ENCODE measurements around the gene SLC27A4.

SLC27A4 gene

GRCh38 chr9:128371630-128372117, 31.3 kb downstream of the SLC27A4 start:
- no peak for TF ChIP-seq CTCF (IDR thresholded peaks at IDR 0.05; ENCODE audit: low read depth, low read length)
- H3K4me3 ChIP-seq (replicated peaks in 1 of 2; ENCODE audit: low read depth in 2 of 2, low read length in 2 of 2) = peak overlapping the region; percentile 82 to 97
- DNase-seq (ENCODE audit: low read depth in 2 of 2) = peak in 1 of 2 donors; percentile 24

- DNase-seq (ENCODE audit: low read depth in 2 of 2) = no peak
- peak overlapping the region; percentile 82 to 97 for H3K4me3 ChIP-seq (replicated peaks in 1 of 2; ENCODE audit: low read depth in 2 of 2, low read length in 2 of 2)
- no peak for TF ChIP-seq CTCF (IDR thresholded peaks at IDR 0.05; ENCODE audit: low read depth, low read length)
Observed at GRCh38 chr9:128372188-128372641, 31.9 kb downstream of the SLC27A4 start.

- TF ChIP-seq CTCF (IDR thresholded peaks at IDR 0.05; ENCODE audit: low read depth, low read length) = no peak
- DNase-seq (ENCODE audit: low read depth in 2 of 2) = peak in 1 of 2 donors; percentile 45
Observed at GRCh38 chr9:128372784-128373183, 32.5 kb downstream of the SLC27A4 start.

GRCh38 chr9:128374221-128374675, 33.9 kb downstream of the SLC27A4 start:
- no peak overlapping the region for H3K4me3 ChIP-seq (replicated peaks in 1 of 2; ENCODE audit: low read depth in 2 of 2, low read length in 2 of 2)
- no peak for DNase-seq (ENCODE audit: low read depth in 2 of 2)
- TF ChIP-seq CTCF (IDR thresholded peaks at IDR 0.05; ENCODE audit: low read depth, low read length) = no peak

More at GRCh38 chr9:128372784-128373183, 32.5 kb downstream of the SLC27A4 start:
- no peak overlapping the region for H3K4me3 ChIP-seq (replicated peaks in 1 of 2; ENCODE audit: low read depth in 2 of 2, low read length in 2 of 2)

- H3K4me3 ChIP-seq (replicated peaks in 1 of 2; ENCODE audit: low read depth in 2 of 2, low read length in 2 of 2) = no peak overlapping the region
- TF ChIP-seq CTCF (IDR thresholded peaks at IDR 0.05; ENCODE audit: low read depth, low read length) = no peak
Observed at GRCh38 chr9:128375865-128376264, 35.5 kb downstream of the SLC27A4 start.

GRCh38 chr9:128382261-128382660, 41.9 kb downstream of the SLC27A4 start:
- no peak overlapping the region for H3K4me3 ChIP-seq (replicated peaks in 1 of 2; ENCODE audit: low read depth in 2 of 2, low read length in 2 of 2)
- TF ChIP-seq CTCF (IDR thresholded peaks at IDR 0.05; ENCODE audit: low read depth, low read length) = no peak

More at GRCh38 chr9:128375865-128376264, 35.5 kb downstream of the SLC27A4 start:
- DNase-seq (ENCODE audit: low read depth in 2 of 2) = no peak

More at GRCh38 chr9:128382261-128382660, 41.9 kb downstream of the SLC27A4 start:
- peak in 1 of 2 donors; percentile 30 for DNase-seq (ENCODE audit: low read depth in 2 of 2)

Measured in cardiac fibroblast (primary cell).